ENCODE measurements around the gene MSI2.

Gene MSI2

GRCh38 chr17:57323391-57323790 lies 67.1 kb downstream of the MSI2 start:
- no peak for DNase-seq

- DNase-seq: no peak
Observed at GRCh38 chr17:57324060-57324459, 67.7 kb downstream of the MSI2 start.

DNA sequence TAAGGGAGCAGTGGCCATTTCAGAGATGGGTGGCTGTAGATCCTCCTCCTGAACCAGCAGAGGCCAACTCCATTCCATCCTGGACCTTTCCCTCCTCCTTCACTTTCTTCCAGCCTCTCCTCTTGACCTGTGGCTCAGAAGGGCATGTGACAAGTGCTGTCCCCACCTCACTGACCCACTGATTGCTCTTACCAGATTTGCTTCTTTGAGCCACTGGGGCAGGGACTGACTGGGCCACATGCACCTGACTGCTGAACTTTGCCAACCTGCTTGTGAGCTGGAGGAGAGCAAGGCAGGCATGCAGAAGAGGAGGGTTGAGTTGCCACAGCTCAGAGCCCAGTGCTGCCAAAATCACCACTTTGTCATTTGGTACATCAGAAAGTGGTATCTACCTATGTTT lies 68.3 kb downstream of the MSI2 start:
- DNase-seq: no peak

DNA sequence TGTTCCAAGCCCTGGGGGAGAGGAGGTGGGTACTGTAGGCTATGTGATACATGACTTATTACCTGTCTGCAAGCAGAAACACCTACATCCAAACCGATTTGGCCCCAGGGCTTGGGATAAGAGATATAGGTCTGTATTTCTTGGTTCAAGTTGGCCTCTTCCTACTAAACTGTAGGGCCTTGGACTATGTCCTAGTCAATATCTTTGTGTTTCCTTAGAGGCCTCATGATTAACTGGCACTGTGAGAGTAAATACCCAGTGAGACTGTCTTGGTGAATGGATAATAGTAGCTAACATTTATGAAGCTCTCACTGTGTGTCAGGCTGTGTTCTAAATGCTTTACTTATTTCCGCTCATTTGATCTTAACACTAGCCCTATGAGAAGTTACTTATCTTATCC lies 70.0 kb downstream of the MSI2 start:
- no peak for DNase-seq

DNA sequence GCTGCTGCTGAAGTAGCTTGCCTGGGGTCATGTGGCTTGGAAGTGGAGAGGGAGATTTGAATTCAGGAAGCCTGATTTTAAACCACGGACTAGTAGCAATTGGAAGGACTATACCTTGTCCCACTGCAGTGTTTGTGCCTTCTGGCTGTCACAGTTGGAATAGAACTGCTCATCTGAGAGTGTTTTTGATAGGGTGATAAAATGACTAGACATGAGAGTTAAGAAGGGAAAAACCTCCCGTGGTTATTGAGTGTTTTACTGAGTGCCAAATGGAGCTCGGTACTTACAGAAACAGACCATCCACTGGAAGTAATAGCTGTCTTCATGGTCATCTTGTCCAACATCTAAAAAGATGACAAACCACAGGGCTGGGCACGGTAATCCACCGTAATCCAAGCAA lies 70.4 kb downstream of the MSI2 start:
- DNase-seq: no peak

GRCh38 chr17:57327176-57327970 lies 71.0 kb downstream of the MSI2 start:
- no peak for DNase-seq

GRCh38 chr17:57328109-57328882 lies 72.0 kb downstream of the MSI2 start:
- DNase-seq: no peak

GRCh38 chr17:57329380-57330214 lies 73.3 kb downstream of the MSI2 start:
- DNase-seq: no peak

DNA sequence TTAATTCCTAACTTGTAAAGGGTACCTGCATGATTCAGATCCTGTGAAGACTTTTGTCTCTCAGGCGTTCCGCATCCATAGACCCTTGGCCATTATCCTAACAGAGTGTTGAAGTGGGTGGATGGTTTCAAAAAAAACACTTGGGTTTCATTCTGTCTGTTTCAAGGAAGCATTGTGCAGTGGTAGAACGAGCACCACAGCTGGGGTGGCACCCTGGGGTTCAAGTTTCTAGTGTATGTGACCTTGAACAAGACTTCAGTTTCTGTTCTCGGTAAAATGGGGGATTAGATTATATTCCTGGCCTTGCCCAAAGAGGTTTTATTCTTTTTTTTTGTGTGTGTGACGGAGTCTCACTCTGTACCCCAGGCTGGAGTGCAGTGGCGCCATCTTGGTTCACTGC lies 74.3 kb downstream of the MSI2 start:
- no peak for DNase-seq

GRCh38 chr17:57331423-57331822 lies 75.1 kb downstream of the MSI2 start:
- DNase-seq: no peak

DNA sequence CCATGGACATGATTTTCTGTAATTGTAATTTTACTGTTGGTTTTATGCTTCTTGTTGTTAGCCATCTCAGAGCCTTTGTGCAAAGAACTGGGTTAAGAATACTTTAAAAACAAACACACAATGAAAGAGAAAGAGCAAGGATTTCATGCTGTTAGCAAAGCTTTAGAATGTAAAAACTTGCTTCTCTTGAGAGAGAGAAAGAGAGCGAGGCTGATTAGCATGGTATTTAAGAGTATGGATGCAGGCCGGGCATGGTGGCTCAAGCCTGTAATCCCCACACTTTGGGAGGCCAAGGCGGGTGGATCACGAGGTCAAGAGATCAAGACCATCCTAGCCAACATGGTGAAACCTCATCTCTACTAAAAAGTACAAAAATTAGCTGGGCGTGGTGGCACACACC lies 76.2 kb downstream of the MSI2 start:
- no peak for DNase-seq

DNA sequence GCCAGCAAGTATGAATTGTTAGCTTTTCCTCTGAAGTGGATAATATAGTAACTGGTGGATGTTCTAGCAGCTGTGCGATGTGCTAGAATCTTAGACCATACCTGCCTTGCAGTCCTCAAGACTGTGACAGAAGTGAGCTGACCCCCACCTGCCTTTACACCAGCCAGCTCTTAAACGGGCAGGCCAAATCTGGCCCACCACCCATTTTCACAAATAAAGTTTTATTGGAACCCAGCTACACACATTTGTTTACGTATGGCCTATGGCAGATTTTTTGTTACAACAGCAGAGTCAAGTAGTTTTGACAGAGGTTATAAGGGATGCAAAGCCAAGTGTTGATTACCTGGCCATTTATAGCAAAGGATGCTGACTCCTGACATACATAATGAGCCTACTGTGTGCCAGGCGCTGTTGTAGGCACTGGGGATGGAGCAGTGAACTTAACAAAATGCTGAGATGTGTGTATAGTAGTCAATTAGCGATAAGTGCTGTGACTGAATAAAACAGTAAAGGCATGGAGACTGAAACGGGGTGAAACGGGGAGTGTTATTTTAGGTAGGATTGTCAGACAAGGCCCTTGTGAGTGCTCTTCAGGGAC lies 79.0 kb downstream of the MSI2 start:
- no peak for DNase-seq

DNA sequence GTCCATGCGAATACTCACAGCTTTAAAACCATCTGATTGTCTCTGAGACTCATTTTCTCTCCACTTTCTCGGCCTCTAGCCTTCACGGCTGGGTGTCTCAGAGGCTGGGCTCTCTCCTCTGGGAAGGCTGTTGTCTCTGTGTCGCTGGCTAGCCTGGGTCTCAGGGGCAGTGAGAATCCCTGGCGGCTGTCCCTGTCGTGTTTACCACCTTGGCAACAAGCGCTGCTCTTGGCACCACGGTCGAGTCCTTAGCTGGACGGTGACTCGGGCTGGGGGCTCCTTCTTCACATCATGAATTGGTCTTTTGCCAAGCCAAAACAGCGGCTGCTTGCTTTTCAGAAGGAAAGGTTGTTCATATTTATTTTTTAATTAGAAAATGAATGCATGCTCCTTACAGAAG lies 81.1 kb downstream of the MSI2 start:
- no peak for DNase-seq

DNA sequence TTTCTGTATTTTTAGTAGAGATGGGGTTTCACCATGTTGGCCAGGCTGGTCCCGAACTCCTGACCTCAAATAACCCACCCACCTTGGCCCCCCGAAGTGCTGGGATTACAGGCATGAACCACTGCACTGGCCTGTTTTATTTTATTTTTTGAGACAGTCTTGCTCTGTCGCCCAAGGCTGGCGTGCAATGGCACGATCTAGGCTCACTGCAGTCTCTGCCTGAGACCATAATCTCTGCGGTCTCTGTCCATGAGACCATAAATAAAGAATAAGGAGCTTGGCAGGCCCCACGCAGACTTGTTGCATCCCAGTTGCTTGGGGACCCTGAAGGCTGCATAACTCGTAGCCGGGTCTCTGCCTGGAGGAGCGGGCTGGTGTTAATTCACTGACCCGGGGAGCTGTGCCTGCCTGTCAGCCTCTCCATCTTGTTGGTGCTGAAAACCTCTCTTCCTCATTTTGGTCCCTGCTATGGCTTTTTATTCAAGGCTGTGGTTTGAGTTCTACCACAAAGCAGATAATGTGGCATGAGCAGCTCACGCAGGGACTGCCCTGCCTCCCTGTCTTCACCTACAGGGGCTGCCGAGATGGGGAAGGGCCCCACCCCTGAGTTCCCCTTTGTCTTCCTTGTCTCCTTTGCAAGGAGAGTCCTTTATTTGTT lies 82.1 kb downstream of the MSI2 start:
- DNase-seq: no peak

DNA sequence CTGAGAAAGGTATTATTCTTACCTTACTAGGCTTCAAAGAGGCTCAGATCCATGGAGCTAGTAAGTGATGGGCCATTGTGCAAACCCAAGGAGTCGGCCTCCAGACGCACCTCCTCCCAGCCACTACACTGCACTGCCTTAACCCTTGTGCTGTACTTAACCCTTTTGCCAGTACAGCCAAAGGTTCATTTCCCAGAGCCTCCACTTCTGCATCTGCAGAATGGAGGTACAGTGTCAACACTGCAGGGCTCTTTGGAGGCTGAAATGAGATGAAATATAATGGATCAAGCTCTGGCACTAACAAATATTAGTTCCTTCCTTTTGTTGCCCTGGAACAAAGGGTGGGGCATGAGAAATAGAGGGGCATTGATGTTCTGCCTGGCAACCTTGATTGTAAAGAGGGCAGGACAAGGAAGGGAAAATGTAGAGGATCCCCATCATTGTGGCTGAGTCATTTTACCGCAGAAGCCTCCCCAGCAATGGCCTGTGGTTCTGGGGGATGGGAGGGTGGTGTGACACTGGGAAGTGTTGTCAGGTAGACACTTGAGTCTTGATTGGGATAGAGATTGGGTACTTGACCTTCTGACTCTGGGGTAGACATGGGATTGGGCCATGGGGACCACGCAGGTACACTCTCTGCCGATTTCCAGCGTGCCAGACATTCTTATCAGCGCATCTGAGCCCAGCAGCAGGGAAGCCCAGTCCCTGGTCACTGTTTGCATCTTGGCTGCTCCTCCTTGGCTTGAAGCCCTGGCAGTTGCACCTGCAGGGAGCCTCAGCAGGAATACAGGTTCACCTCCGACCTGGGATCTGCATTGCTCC lies 84.0 kb downstream of the MSI2 start:
- no peak for DNase-seq

GRCh38 chr17:57341611-57342540 lies 85.6 kb downstream of the MSI2 start:
- DNase-seq: no peak

DNA sequence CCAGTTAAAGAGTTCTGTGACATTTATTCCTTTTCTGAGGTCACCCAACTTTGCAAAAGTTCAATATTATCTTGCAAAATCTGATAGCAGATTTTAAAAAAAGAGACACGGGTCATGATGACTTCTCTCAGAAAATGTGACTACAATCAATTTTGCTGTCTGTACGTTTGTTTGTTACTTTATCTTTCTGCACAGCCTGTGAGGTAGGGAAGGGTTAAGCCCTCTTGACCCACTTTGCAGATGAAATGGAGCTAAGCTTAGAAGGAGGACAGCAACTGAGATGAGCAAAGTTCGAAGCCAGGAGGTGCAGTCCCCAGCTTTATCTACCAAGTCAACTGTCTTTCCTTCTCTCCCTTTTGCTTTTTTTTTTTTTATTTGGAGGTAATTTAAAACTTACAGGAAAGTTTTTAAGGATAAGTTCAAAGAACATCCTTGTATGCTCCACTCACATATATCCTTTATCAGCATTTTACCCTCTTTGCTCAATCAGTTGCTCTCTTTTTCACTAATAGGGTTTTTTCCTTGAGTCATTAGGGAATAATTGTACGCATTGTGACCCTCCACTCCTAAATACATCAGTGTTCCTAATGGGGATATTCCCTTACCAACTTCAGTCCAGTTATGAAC lies 86.8 kb downstream of the MSI2 start:
- DNase-seq: no peak

DNA sequence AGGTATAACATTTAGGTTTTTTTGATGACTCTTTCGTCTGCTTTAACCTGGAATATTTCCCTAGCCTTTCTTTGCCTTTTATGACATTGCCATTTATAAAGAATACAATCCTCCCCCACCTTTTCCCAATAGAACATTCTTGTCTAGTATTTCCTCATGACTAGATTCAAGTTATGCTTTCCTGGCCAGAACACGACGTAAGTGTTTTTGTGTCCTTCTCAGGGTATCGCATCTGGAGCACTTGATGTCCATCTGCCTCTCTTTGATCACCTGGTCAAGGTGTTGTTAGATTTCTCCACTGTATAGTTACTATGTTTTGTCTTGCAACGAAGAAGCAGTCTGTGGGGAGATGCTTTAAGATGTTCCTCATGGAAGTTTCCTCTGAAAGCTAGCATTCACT lies 87.4 kb downstream of the MSI2 start:
- DNase-seq: no peak

- DNase-seq: no peak
Observed at GRCh38 chr17:57344261-57344660, 87.9 kb downstream of the MSI2 start.

Data from NCI-H510A (cell line).